Neural crest cell (in vitro differentiated cells): Measurements from ENCODE around the gene PAK1. TPM values are rescaled to one million over a fixed set of nuclear protein-coding genes. Genes with fewer than 3 reads are reported as not detected.

Experiments
- DNase-seq: peaks from one replicate; pipeline ENCODE4 v3.0.0; 2021; ENCODE audit warnings: low read depth, mixed read lengths, low spot score
- H3K27ac Mint-ChIP-seq: one replicate; pipeline ENCODE4 v1.8.0; 2021; ENCODE audit warnings: mild to moderate bottlenecking, mixed read lengths; ENCODE audit not compliant: unreplicated experiment
- H3K27me3 Mint-ChIP-seq: 2 replicates; pipeline ENCODE4 v1.8.0; 2021; ENCODE audit warnings: low read depth, mild to moderate bottlenecking, mixed read lengths
- H3K36me3 Mint-ChIP-seq: 2 replicates; pipeline ENCODE4 v1.8.0; 2021; ENCODE audit warnings: low read depth, mild to moderate bottlenecking, mixed read lengths
- H3K4me1 Mint-ChIP-seq: 2 replicates; pipeline ENCODE4 v1.8.0; 2021; ENCODE audit warnings: mixed read lengths
- H3K4me3 Mint-ChIP-seq: one replicate; pipeline ENCODE4 v1.8.0; 2021; ENCODE audit warnings: mild to moderate bottlenecking, mixed read lengths
- H3K9me3 Mint-ChIP-seq: 2 replicates; pipeline ENCODE4 v1.8.0; 2021; ENCODE audit warnings: mixed read lengths
- CTCF ChIP-seq: fragments of 200-600 bp; sonication (generic); conservative IDR thresholded peaks from 2 replicates; pipeline ENCODE4 v1.5.0; 2021; ENCODE audit warnings: antibody characterized with exemption, mild to moderate bottlenecking
- total RNA-seq: library from RNA; stranded (reverse); gene quantifications from 2 replicates; pipeline ENCODE4 v1.2.1, GENCODE V29; 2021

The PAK1 gene
- total RNA-seq, 1 donor from 2014 or later = 60.5 TPM

GRCh38 chr11:77475206-77475605, 1.3 kb upstream of the PAK1 start:
- Mint-ChIP-seq H3K27ac (no peak overlapping the region), H3K36me3 (no peaks in the 10 kb centered on the region), H3K27me3 (peaks cover 29% of the 10 kb centered on the region), H3K4me1 (peaks cover 37% of the 10 kb centered on the region), H3K4me3 (peak overlapping the region; percentile 88), H3K9me3 (no peaks in the 10 kb centered on the region)
- DNase-seq = no peak
- TF ChIP-seq CTCF = no peak

DNA sequence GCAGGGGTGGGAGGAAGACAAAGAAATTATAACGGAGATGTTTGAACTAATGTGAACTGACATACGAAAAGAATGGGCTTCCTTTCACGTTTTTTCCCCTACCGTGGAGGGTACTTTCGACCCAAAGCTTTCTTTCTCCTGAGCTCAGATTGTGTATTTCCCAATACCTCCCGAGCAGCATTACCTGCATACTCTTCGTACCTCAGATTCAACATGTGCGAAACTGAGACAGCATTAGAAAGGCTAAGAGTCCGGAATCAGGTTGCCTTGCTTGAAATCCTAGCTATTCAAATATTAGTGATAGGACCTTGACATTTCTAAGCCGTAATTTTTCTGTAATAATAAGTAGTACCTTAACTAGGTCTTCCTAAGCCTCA, 778 bp upstream of the PAK1 start:
- no peaks in the 10 kb centered on the region for H3K9me3 Mint-ChIP-seq
- no peak for DNase-seq
- no peak for TF ChIP-seq CTCF
- peaks cover 29% of the 10 kb centered on the region for H3K27me3 Mint-ChIP-seq
- peak overlapping the region; percentile 88 for H3K4me3 Mint-ChIP-seq
- H3K27ac Mint-ChIP-seq = peak overlapping the region; percentile 90
- no peaks in the 10 kb centered on the region for H3K36me3 Mint-ChIP-seq
- H3K4me1 Mint-ChIP-seq = peaks cover 39% of the 10 kb centered on the region

DNA sequence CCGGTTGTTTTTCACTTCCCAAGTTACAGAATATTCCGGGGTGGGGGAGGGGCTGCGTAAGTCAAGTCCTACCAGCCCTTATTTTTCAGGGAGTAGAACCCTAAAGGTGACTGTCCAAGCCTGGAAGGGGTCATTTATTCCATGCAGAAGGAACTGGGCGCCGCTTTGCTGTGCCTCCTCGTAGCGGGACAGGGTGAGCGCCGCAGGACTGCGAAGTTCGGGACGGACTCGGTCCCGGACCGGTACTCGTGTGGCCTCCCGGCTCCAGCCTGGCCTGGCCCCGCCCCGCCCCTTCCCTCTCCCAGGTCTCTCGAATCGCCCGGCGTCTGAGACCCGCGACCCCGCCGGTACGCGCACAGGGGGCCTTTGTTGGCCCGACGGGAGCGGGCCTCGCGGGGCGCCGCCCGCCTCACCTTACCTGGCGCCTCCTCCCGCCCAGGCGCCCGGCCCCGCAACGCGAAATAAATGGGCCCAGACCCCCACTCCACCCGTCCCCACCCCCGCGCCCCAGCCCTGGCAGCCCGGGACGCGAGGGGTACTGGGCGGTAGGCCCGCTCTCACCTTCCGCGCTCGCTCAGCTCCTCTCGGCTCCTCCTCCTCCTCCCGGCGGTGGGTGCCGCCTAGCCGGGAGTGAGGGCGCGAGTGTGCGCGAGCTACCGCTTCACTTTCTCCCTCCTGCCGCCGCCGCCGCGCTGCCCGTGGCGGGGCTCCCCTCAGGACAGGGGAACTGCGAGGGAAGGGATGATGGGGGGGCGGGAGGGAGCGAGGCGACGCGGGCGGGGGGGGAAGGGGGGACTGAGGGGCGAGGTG, 698 bp downstream of the PAK1 start:
- Mint-ChIP-seq H3K36me3 (no peaks in the 10 kb centered on the region), H3K27ac (peak overlapping the region; percentile 89), H3K27me3 (peaks cover 31% of the 10 kb centered on the region), H3K4me1 (peaks cover 48% of the 10 kb centered on the region), H3K9me3 (no peaks in the 10 kb centered on the region), H3K4me3 (peak overlapping the region; percentile 88)
- TF ChIP-seq CTCF = no peak
- peak; percentile 36 for DNase-seq

- no peak overlapping the region for H3K27ac Mint-ChIP-seq
- peaks cover 31% of the 10 kb centered on the region for H3K27me3 Mint-ChIP-seq
- no peaks in the 10 kb centered on the region for H3K36me3 Mint-ChIP-seq
- peak; percentile 61 for TF ChIP-seq CTCF
- H3K9me3 Mint-ChIP-seq = no peaks in the 10 kb centered on the region
- peaks cover 58% of the 10 kb centered on the region for H3K4me1 Mint-ChIP-seq
- DNase-seq = peak; percentile 32
- peak overlapping the region; percentile 88 for H3K4me3 Mint-ChIP-seq
Observed at GRCh38 chr11:77471558-77472193, 2.2 kb downstream of the PAK1 start.

- TF ChIP-seq CTCF = no peak
- Mint-ChIP-seq H3K9me3 (no peaks in the 10 kb centered on the region), H3K36me3 (no peaks in the 10 kb centered on the region), H3K4me3 (peak overlapping the region; percentile 88), H3K4me1 (peaks cover 58% of the 10 kb centered on the region), H3K27me3 (peaks cover 31% of the 10 kb centered on the region), H3K27ac (no peak overlapping the region)
- no peak for DNase-seq
Observed at GRCh38 chr11:77470971-77471370, 2.9 kb downstream of the PAK1 start.
